ENCODE data around the gene F5. TPM values are rescaled to one million over a fixed set of nuclear protein-coding genes. Genes with fewer than 3 reads are reported as not detected.

The F5 gene
- total and polyA plus RNA-seq, 2 donors (not counting 1 experiment from before 2014, with no cell fraction given), result 0.01 to 0.27 TPM

- no peak for DNase-seq
- Mint-ChIP-seq H3K4me1 (peaks cover 2% of the 10 kb centered on the region), H3K27ac (no peak overlapping the region), H3K4me3 (no peak overlapping the region), H3K9me3 (ENCODE audit: insufficient read depth) (no peaks in the 10 kb centered on the region), H3K27me3 (peaks cover 15% of the 10 kb centered on the region)
- no peaks in the 10 kb centered on the region for H4K20me1 ChIP-seq (ENCODE audit: control insufficient read depth, insufficient read depth, low read length, poor library complexity, severe bottlenecking)
- ATAC-seq (ENCODE audit: low read depth), result no peak
- no peaks in the 10 kb centered on the region for H3K79me2 ChIP-seq (ENCODE audit: control insufficient read depth, insufficient read depth, low read length)
- no peak overlapping the region for H3K27ac ChIP-seq (ENCODE audit: low read length in 2 of 2)
- H3K27me3 ChIP-seq (replicated peaks in 1 of 4; ENCODE audit: control extremely low read depth in 1 of 4, control insufficient read depth in 3 of 4, insufficient read depth in 4 of 4, low read length in 3 of 4), result no peaks in the 10 kb centered on the region
- no peaks in the 10 kb centered on the region for H3K9me3 ChIP-seq (ENCODE audit: control extremely low read depth in 1 of 3, control insufficient read depth in 2 of 3, insufficient read depth in 1 of 3, low read length in 2 of 3)
- H3K4me2 ChIP-seq (replicated peaks; ENCODE audit: low read depth, low read length, poor library complexity, severe bottlenecking), result no peak overlapping the region
- no peaks in the 10 kb centered on the region for H3K36me3 ChIP-seq (replicated peaks in 1 of 2; ENCODE audit: control extremely low read depth in 1 of 2, control insufficient read depth in 1 of 2, extremely low read depth in 1 of 2, insufficient read depth in 2 of 2, low read length in 1 of 2)
- no peaks in the 10 kb centered on the region for H3K4me1 ChIP-seq (ENCODE audit: control insufficient read depth in 2 of 2, insufficient read depth in 2 of 2, low read length in 2 of 2)
- 96% methylated on average over 3 of the region's 5 CpGs for WGBS (ENCODE audit: insufficient coverage)
- intact Hi-C loops (cut with micrococcal nuclease), result no loop called here
- H2AFZ ChIP-seq (ENCODE audit: insufficient read depth, low read depth, low read length, poor library complexity, severe bottlenecking), result no peak overlapping the region
- TF ChIP-seq, protein P1, sequence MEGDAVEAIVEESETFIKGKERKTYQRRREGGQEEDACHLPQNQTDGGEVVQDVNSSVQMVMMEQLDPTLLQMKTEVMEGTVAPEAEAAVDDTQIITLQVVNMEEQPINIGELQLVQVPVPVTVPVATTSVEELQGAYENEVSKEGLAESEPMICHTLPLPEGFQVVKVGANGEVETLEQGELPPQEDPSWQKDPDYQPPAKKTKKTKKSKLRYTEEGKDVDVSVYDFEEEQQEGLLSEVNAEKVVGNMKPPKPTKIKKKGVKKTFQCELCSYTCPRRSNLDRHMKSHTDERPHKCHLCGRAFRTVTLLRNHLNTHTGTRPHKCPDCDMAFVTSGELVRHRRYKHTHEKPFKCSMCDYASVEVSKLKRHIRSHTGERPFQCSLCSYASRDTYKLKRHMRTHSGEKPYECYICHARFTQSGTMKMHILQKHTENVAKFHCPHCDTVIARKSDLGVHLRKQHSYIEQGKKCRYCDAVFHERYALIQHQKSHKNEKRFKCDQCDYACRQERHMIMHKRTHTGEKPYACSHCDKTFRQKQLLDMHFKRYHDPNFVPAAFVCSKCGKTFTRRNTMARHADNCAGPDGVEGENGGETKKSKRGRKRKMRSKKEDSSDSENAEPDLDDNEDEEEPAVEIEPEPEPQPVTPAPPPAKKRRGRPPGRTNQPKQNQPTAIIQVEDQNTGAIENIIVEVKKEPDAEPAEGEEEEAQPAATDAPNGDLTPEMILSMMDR (IDR thresholded peaks at IDR 0.05), result no peak
- no peak for TF ChIP-seq EZH2 (IDR thresholded peaks at IDR 0.05; ENCODE audit: borderline replicate concordance, insufficient read depth, low read depth, low read length, poor library complexity, severe bottlenecking)
- no peak overlapping the region for H3K9ac ChIP-seq (ENCODE audit: low read length)
- H3K4me3 ChIP-seq (ENCODE audit: control extremely low read depth in 1 of 5, extremely low read depth in 1 of 5, insufficient read depth in 1 of 5, low read depth in 2 of 5, low read length in 4 of 5), result no peak overlapping the region
- ChIA-PET POLR2A (no interaction called here), CTCF (interaction anchor here (0.9 to 3.1 kb wide), 3 partner anchors 11 to 155 kb away, joined by 4 to 8 read pairs (median 7); partner anchors contain the start of gene F5)
Measured at GRCh38 chr1:169557131-169557530, 29.1 kb downstream of the F5 start.

DNA sequence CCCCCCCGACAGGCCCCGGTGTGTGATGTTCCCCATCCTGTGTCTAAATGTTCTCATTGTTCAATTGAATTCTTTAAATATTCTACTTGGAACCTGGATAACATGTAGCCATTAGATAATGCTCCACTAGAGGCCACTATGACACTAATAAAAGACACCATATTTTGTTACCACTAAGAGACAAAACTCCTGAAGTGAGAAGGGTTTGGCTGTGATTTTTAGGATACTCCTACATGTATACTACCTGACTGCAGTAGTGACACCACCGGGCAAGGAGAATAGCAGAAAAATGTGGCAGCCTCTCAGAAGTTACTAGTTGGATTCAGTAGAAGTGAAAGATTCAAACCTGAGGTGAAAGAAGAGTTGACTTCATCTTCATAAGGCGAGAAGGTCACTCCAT lies 36.0 kb downstream of the F5 start:
- WGBS (ENCODE audit: insufficient coverage), result no CpG with 5 or more reads among the region's 4 CpGs
- H3K27me3 Mint-ChIP-seq, result peaks cover 13% of the 10 kb centered on the region
- H3K27ac Mint-ChIP-seq, result no peak overlapping the region
- H3K4me3 Mint-ChIP-seq, result no peak overlapping the region
- ATAC-seq (ENCODE audit: low read depth) (peak; percentile 54), DNase-seq (peak; percentile 62)
- H3K4me3 ChIP-seq (ENCODE audit: control extremely low read depth in 1 of 5, extremely low read depth in 1 of 5, insufficient read depth in 1 of 5, low read depth in 2 of 5, low read length in 4 of 5), result no peak overlapping the region
- no peak overlapping the region for H3K9ac ChIP-seq (ENCODE audit: low read length)
- no peaks in the 10 kb centered on the region for H4K20me1 ChIP-seq (ENCODE audit: control insufficient read depth, insufficient read depth, low read length, poor library complexity, severe bottlenecking)
- no peaks in the 10 kb centered on the region for H3K4me1 Mint-ChIP-seq
- H3K27me3 ChIP-seq (replicated peaks in 1 of 4; ENCODE audit: control extremely low read depth in 1 of 4, control insufficient read depth in 3 of 4, insufficient read depth in 4 of 4, low read length in 3 of 4), result no peaks in the 10 kb centered on the region
- H3K27ac ChIP-seq (ENCODE audit: low read length in 2 of 2), result no peak overlapping the region
- no peaks in the 10 kb centered on the region for H3K36me3 ChIP-seq (replicated peaks in 1 of 2; ENCODE audit: control extremely low read depth in 1 of 2, control insufficient read depth in 1 of 2, extremely low read depth in 1 of 2, insufficient read depth in 2 of 2, low read length in 1 of 2)
- H3K79me2 ChIP-seq (ENCODE audit: control insufficient read depth, insufficient read depth, low read length), result no peaks in the 10 kb centered on the region
- ChIA-PET CTCF (interaction anchor here (0.6 to 10.7 kb wide), 21 partner anchors 8 to 946 kb away, joined by 3 to 151 read pairs (median 3); partner anchors contain the start of gene F5), POLR2A (no interaction called here)
- no peaks in the 10 kb centered on the region for H3K4me1 ChIP-seq (ENCODE audit: control insufficient read depth in 2 of 2, insufficient read depth in 2 of 2, low read length in 2 of 2)
- H3K9me3 ChIP-seq (ENCODE audit: control extremely low read depth in 1 of 3, control insufficient read depth in 2 of 3, insufficient read depth in 1 of 3, low read length in 2 of 3), result no peaks in the 10 kb centered on the region
- no peak for TF ChIP-seq EZH2 (IDR thresholded peaks at IDR 0.05; ENCODE audit: borderline replicate concordance, insufficient read depth, low read depth, low read length, poor library complexity, severe bottlenecking)
- TF ChIP-seq, protein P1 (IDR thresholded peaks at IDR 0.05), result peak; percentile 59
- no peak overlapping the region for H2AFZ ChIP-seq (ENCODE audit: insufficient read depth, low read depth, low read length, poor library complexity, severe bottlenecking)
- no peaks in the 10 kb centered on the region for H3K9me3 Mint-ChIP-seq (ENCODE audit: insufficient read depth)
- no peak overlapping the region for H3K4me2 ChIP-seq (replicated peaks; ENCODE audit: low read depth, low read length, poor library complexity, severe bottlenecking)
- intact Hi-C loops (cut with micrococcal nuclease), result loop anchor here (1.0 kb wide), 3 partner anchors 51 to 259 kb away; partner anchors contain the start of gene SELL
